ENCODE measurements around the gene IL11. TPM values are rescaled to one million over a fixed set of nuclear protein-coding genes. Genes with fewer than 3 reads are reported as not detected.
A peak's percentile ranks its signal among the peaks of the same experiment; 100 is the strongest.

IL11 gene
- polyA plus RNA-seq, 2 of the 4 experiments (the other 2 are of a cell fraction), result 52.4 to 100.0 TPM

- FAIRE-seq, result no peak
- WGBS (ENCODE audit: missing lambda C conversion rate), result 95% methylated on average over 8 of the region's 8 CpGs
- CTCF ChIA-PET, result interaction anchor here (1.0 to 21.1 kb wide), 9 partner anchors 8 to 310 kb away, joined by 3 to 306 read pairs (median 4); partner anchors contain the start of genes KMT5C and TMEM238
Observed at GRCh38 chr19:55320844-55321419, 49.3 kb downstream of the IL11 start.

GRCh38 chr19:55319785-55320184, 50.5 kb downstream of the IL11 start:
- CTCF ChIA-PET, result interaction anchor here (4.3 to 21.1 kb wide), 3 partner anchors 17 to 27 kb away, joined by 24 to 306 read pairs (median 31); partner anchors contain the start of gene KMT5C
- ATAC-seq (peak; percentile 54 to 82; a peak in 4 of 6 replicates), DNase-seq (ENCODE audit: low read depth in 1 of 2, low spot score in 1 of 2) (no peak), FAIRE-seq (no peak)
- POLR2A ChIA-PET, result interaction anchor here (0.9 kb wide), 1 partner anchor 20 kb away, joined by 8 read pairs; the partner anchor contains the start of gene KMT5C
- Histone ChIP-seq H3K9me3 (no peaks in the 10 kb centered on the region), H3K4me3 (no peak overlapping the region), H3K4me1 (peaks cover 19% of the 10 kb centered on the region), H3K4me2 (no peak overlapping the region), H3K27ac (0 out of 6 replicates have a peak overlapping the region, but pooled peaks of 1 of the 2 experiments have one; percentile 14)
- 63% methylated on average over 21 of the region's 21 CpGs for WGBS (ENCODE audit: missing lambda C conversion rate)
- TF ChIP-seq BCL3 (IDR thresholded peaks at IDR 0.05) (no peak), HOXA7 (CRISPR knock-in tag; IDR thresholded peaks at IDR 0.05) (no peak)

More at GRCh38 chr19:55320844-55321419, 49.3 kb downstream of the IL11 start:
- ATAC-seq, result peak in 1 of 2 experiments; percentile 16; a peak in 1 of 6 replicates
- Histone ChIP-seq H3K4me3 (no peak overlapping the region), H3K9me3 (no peaks in the 10 kb centered on the region), H3K27ac (peak overlapping the region in 1 of 2 experiments; percentile 60; a peak in 2 of 6 replicates), H3K4me2 (no peak overlapping the region), H3K4me1 (peaks cover 19% of the 10 kb centered on the region)
- TF ChIP-seq CBX2 (IDR thresholded peaks at IDR 0.05; ENCODE audit: borderline replicate concordance, low read depth), result no peak
- TF ChIP-seq HES2 (IDR thresholded peaks at IDR 0.05), result no peak
- no peak for TF ChIP-seq GATA3 (IDR thresholded peaks at IDR 0.05; ENCODE audit: borderline replicate concordance)
- TF ChIP-seq HOXB5 (CRISPR knock-in tag; IDR thresholded peaks at IDR 0.05), result no peak
- TF ChIP-seq RFX5 (IDR thresholded peaks at IDR 0.05), result no peak
- POLR2A ChIA-PET, result no interaction called here
- DNase-seq (ENCODE audit: low read depth in 1 of 2, low spot score in 1 of 2), result no peak

GRCh38 chr19:55316646-55317045, 53.6 kb downstream of the IL11 start:
- Histone ChIP-seq H3K4me1 (no peaks in the 10 kb centered on the region), H3K27ac (no peak overlapping the region), H3K4me2 (no peak overlapping the region), H3K4me3 (no peak overlapping the region), H3K9me3 (no peaks in the 10 kb centered on the region)
- TF ChIP-seq HOXA7 (CRISPR knock-in tag; IDR thresholded peaks at IDR 0.05) (no peak), RNF2 (IDR thresholded peaks at IDR 0.05; ENCODE audit: borderline replicate concordance, low read depth) (no peak), MAZ (IDR thresholded peaks at IDR 0.05; ENCODE audit: borderline replicate concordance, low read depth, low read length) (no peak), HMGXB4 (CRISPR knock-in tag; IDR thresholded peaks at IDR 0.05; ENCODE audit: borderline replicate concordance) (no peak), MAX (IDR thresholded peaks at IDR 0.05) (no peak), CBX2 (IDR thresholded peaks at IDR 0.05; ENCODE audit: borderline replicate concordance, low read depth) (no peak), BHLHE40 (IDR thresholded peaks at IDR 0.05; ENCODE audit: low read depth, low read length) (no peak), EP300 (IDR thresholded peaks at IDR 0.05) (no peak), EHMT2 (IDR thresholded peaks at IDR 0.05; ENCODE audit: low read depth) (no peak), NFE2L2 (conservative IDR thresholded peaks at IDR 0.05; ENCODE audit: low read length) (no peak), CEBPB (IDR thresholded peaks at IDR 0.05) (no peak), PHF8 (IDR thresholded peaks at IDR 0.05; ENCODE audit: borderline replicate concordance, low read depth) (no peak)
- DNase-seq (ENCODE audit: low read depth in 1 of 2, low spot score in 1 of 2), result no peak
- no peak for ATAC-seq
- POLR2A ChIA-PET, result no interaction called here
- no peak for FAIRE-seq
- CTCF ChIA-PET, result interaction anchor here (1.1 to 21.1 kb wide), 4 partner anchors 8 to 151 kb away, joined by 3 to 306 read pairs (median 4); partner anchors contain the start of gene TMEM150B
- WGBS (ENCODE audit: missing lambda C conversion rate), result 75% methylated on average over 8 of the region's 8 CpGs
